ENCODE results near the gene CAPZB. TPM values are rescaled to one million over a fixed set of nuclear protein-coding genes. Genes with fewer than 3 reads are reported as not detected.

Gene CAPZB
- total RNA-seq, 4 donors from 2014 or later: 58.2 to 109 (median 96.7) TPM

DNA sequence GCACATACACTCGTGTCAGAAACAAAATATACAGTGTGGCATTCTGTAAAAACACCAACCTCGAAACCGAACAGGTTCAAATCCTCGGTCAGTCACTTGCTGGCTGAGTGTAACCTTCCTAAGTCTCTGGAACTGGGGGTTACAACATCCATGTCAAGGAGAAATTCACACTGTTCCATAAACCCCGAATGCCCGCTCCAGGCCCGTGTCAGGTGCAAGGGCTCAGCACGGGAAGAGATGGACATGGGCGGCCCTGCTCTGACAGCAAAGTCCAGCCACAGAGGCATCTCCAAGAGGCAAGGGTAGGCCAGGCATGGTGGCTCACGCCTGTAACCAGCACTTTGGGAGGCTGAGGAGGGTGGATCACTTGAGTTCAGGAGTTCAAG, 93.8 kb downstream of the CAPZB start:
- H3K27me3 ChIP-seq: no peaks in the 10 kb centered on the region
- WGBS, 2 donors: 29 to 42% methylated on average over 8 to 10 of the region's 10 CpGs
- H3K4me3 ChIP-seq: no peak overlapping the region
- peak overlapping the region; percentile 41 to 91 (median 76) for H3K27ac ChIP-seq
- peaks cover 0 to 75% (median 26%) of the 10 kb centered on the region in 4 donors for H3K4me1 ChIP-seq
- no peaks in the 10 kb centered on the region for H3K9me3 ChIP-seq
- no peak for DNase-seq (ENCODE audit: low spot score in 2 of 2)
- no peak for TF ChIP-seq POLR2A (IDR thresholded peaks at IDR 0.05)
- TF ChIP-seq, protein P1, sequence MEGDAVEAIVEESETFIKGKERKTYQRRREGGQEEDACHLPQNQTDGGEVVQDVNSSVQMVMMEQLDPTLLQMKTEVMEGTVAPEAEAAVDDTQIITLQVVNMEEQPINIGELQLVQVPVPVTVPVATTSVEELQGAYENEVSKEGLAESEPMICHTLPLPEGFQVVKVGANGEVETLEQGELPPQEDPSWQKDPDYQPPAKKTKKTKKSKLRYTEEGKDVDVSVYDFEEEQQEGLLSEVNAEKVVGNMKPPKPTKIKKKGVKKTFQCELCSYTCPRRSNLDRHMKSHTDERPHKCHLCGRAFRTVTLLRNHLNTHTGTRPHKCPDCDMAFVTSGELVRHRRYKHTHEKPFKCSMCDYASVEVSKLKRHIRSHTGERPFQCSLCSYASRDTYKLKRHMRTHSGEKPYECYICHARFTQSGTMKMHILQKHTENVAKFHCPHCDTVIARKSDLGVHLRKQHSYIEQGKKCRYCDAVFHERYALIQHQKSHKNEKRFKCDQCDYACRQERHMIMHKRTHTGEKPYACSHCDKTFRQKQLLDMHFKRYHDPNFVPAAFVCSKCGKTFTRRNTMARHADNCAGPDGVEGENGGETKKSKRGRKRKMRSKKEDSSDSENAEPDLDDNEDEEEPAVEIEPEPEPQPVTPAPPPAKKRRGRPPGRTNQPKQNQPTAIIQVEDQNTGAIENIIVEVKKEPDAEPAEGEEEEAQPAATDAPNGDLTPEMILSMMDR (IDR thresholded peaks at IDR 0.05): peak in 1 of 5 experiments; percentile 5
- TF ChIP-seq EP300 (IDR thresholded peaks at IDR 0.05): no peak
- H3K36me3 ChIP-seq: peaks cover 0 to 5% (median 0%) of the 10 kb centered on the region in 3 donors

DNA sequence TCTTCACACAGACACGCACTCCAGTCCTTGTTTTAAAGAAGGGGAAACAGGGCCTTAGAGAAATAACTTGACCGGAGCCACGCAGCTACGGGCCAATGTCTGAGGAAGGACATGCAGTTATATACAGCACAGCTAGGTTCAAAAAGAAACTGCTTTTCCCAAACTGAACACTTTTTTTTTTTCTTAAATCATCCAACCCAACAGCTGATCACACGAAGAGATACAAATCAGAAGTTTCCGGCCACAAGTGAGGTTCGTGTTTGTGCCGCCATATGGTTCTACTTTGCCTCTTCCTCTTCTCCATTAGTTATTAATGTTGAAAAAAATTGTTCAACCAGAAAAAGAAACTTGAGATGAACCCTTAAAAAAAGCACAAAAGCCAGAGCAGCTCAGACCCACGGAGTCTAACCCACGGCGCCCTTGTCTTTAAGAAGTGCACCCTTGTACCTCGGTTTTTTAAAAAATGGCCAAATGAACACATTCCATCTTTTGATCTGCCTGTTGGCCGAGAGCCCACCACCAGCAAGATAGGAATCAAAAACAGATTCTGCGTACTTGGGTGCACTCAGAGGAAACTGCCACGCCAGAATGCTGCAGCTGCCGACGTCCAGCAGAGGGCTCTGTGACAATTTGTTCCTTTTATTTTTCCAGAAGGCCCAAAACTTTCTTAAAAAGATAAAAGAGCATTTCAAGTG, 94.3 kb downstream of the CAPZB start:
- TF ChIP-seq POLR2A (IDR thresholded peaks at IDR 0.05): no peak
- TF ChIP-seq EP300 (IDR thresholded peaks at IDR 0.05): peak in 1 of 2 donors; percentile 53
- TF ChIP-seq, protein P1 (IDR thresholded peaks at IDR 0.05): peak; percentile 68 to 86 (median 77)
- H3K36me3 ChIP-seq: peaks cover 0 to 5% (median 0%) of the 10 kb centered on the region in 3 donors
- DNase-seq (ENCODE audit: low spot score in 2 of 2): peak; percentile 58 to 75
- 19 to 22% methylated on average over 17 of the region's 17 CpGs for WGBS, 2 donors
- no peaks in the 10 kb centered on the region for H3K9me3 ChIP-seq
- no peaks in the 10 kb centered on the region for H3K27me3 ChIP-seq
- peak overlapping the region; percentile 61 to 91 (median 76) for H3K27ac ChIP-seq
- H3K4me3 ChIP-seq: peak overlapping the region in 1 of 4 donors; percentile 29
- H3K4me1 ChIP-seq: peaks cover 0 to 77% (median 31%) of the 10 kb centered on the region in 4 donors

DNA sequence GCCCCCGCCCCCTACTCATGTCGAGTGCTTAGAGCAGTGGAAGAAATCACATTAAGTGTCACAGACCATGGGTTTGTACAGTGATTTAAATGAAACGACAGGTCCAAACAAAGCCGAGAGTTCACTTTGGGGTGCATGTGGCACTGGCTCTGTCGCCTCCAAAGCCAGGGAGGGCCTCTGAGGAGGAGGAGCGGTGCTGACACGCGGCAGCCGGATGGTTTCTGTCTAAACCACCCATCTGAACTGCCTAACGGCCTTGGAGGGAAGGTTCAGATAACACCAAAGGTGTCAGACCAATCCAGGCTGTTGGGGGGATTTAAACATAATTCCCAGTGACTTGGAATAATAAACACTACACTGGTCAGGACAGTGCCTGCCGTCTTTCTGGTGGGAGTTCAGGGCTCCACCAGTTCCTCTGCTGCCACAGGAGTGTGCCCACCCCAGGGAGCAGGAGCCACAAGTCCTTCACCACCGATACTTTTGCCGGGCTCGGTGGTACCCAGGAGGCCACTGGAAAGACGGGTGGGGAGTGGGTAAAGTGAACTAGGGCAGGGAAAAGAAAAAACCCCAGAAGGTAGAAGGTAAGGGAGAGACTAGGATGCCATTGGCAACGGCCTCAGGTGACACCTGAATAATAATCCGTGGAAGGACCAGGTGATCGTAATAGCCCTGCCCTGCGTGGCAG, 95.0 kb downstream of the CAPZB start:
- H3K27ac ChIP-seq: peak overlapping the region; percentile 61 to 91 (median 74)
- WGBS, 2 donors: 64 to 65% methylated on average over 19 of the region's 19 CpGs
- H3K9me3 ChIP-seq: no peaks in the 10 kb centered on the region
- H3K27me3 ChIP-seq: no peaks in the 10 kb centered on the region
- peaks cover 3 to 77% (median 36%) of the 10 kb centered on the region in 4 donors for H3K4me1 ChIP-seq
- H3K36me3 ChIP-seq: peaks cover 0 to under 1% (median 0%) of the 10 kb centered on the region in 3 donors
- H3K4me3 ChIP-seq: peak overlapping the region in 1 of 4 donors; percentile 29
- no peak for TF ChIP-seq POLR2A (IDR thresholded peaks at IDR 0.05)
- TF ChIP-seq EP300 (IDR thresholded peaks at IDR 0.05): no peak
- TF ChIP-seq, protein P1 (IDR thresholded peaks at IDR 0.05): no peak
- no peak for DNase-seq (ENCODE audit: low spot score in 2 of 2)

DNA sequence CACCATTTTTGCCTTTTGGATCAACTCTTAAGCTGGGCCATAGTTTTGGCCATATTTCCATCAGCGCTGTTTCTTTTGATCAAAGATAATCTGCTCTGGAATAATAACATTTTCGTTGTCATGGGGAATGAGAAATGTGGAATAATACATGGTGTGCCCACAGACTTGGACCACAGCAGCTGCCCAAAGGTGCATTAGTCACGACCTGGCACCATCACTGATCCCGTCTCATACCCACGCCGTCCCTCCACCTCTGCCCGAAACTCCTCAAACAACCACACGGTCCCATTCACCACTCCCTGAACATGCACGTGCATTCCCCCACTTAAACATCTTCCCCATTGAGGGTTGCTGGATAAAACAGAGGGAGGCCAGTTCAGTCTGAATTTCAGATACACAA, 96.4 kb downstream of the CAPZB start:
- Histone ChIP-seq H3K9me3 (no peaks in the 10 kb centered on the region), H3K4me3 (no peak overlapping the region), H3K27ac (no peak overlapping the region), H3K4me1 (peaks cover 3 to 83% (median 43%) of the 10 kb centered on the region in 4 donors), H3K27me3 (no peaks in the 10 kb centered on the region), H3K36me3 (peaks cover 0 to 14% (median 0%) of the 10 kb centered on the region in 3 donors)
- DNase-seq (ENCODE audit: low spot score in 2 of 2): no peak
- TF ChIP-seq, protein P1 (IDR thresholded peaks at IDR 0.05): no peak
- no peak for TF ChIP-seq POLR2A (IDR thresholded peaks at IDR 0.05)
- 92 to 95% methylated on average over 9 of the region's 9 CpGs for WGBS, 2 donors

DNA sequence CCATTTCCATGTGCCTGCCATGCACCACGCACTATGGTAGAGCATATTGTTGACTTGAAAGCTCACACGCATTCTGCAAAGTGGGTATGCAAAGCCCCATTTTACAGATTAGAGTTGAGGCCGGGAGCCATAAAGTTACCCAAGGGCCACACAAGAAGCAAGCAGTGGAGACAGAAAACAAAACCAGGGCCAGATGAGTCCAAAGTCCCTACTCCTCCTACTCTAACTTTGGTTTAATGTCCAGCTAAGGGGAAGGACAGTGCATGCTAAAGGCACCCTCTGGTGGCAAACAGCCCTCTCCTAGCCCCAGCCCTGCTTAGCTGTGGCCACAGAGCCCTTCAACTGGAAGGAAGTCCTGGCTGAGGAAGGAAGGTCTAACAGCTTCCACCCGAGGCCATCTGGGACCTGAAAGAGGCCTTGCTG, 98.3 kb downstream of the CAPZB start:
- TF ChIP-seq EP300 (IDR thresholded peaks at IDR 0.05) (no peak), POLR2A (IDR thresholded peaks at IDR 0.05) (no peak)
- TF ChIP-seq, protein P1 (IDR thresholded peaks at IDR 0.05): no peak
- no peaks in the 10 kb centered on the region for H3K9me3 ChIP-seq
- DNase-seq (ENCODE audit: low spot score in 2 of 2): no peak
- H3K4me1 ChIP-seq: peaks cover 3 to 70% (median 36%) of the 10 kb centered on the region in 4 donors
- H3K4me3 ChIP-seq: no peak overlapping the region
- peak overlapping the region in 2 of 4 donors; percentile 67 to 75 for H3K27ac ChIP-seq
- peaks cover 0 to 29% (median 0%) of the 10 kb centered on the region in 3 donors for H3K36me3 ChIP-seq
- WGBS, 2 donors: 77 to 86% methylated on average over 4 of the region's 4 CpGs
- no peaks in the 10 kb centered on the region for H3K27me3 ChIP-seq
